Naive thymus-derived CD8-positive, alpha-beta T cell (primary cell): ENCODE data around the gene CABP1. TPM values are rescaled to one million over a fixed set of nuclear protein-coding genes. Genes with fewer than 3 reads are reported as not detected.
"Not testable (repeated sequence)": the region's sequence is repeated elsewhere in the genome, so short reads cannot be mapped to it uniquely, and the experiment has no call there.

Experiments
- ATAC-seq, 2 donors: fragments of 150-1000 bp; cut with Tn5 transposase in 1 of 2; sonication (Bioruptor Pico), chemical (Tn5 transposase) in 1 of 2; 1 replicate in 1 of 2; 2 replicates in 1 of 2; pipeline ENCODE4 v1.10.0; 2021; ENCODE audit warnings: mild to moderate bottlenecking in 2 of 2, moderate library complexity in 2 of 2
- POLR2A ChIA-PET: fragments of 350-600 bp; sonication (Branson Sonifier 250); formaldehyde crosslinking; loops from one replicate; lab custom pipeline; 2021; ENCODE audit warnings: antibody characterized with exemption; lab: Charles Lee
- DNase-seq, 10 donors: peaks; one replicate each; pipeline versions ENCODE4 v3.0.0 to v3.0.0-alpha.2; 2020 to 2022
- H3K27ac Mint-ChIP-seq, 10 donors: one replicate each; pipeline ENCODE4 v1.8.0; 2020 to 2022; ENCODE audit warnings: mild to moderate bottlenecking in 10 of 10, mixed read lengths in 10 of 10, moderate library complexity in 4 of 10, inconsistent platforms in 1 of 10
- H3K27me3 Mint-ChIP-seq, 5 donors: one replicate each; pipeline ENCODE4 v1.8.0; 2021 to 2022; ENCODE audit warnings: mixed read lengths in 5 of 5
- H3K36me3 Mint-ChIP-seq, 3 donors: one replicate each; pipeline ENCODE4 v1.8.0; 2020 to 2022; ENCODE audit warnings: mixed read lengths in 3 of 3, mild to moderate bottlenecking in 2 of 3, inconsistent platforms in 1 of 3
- H3K4me1 Mint-ChIP-seq, 4 donors: one replicate each; pipeline ENCODE4 v1.8.0; 2021 to 2022; ENCODE audit warnings: mixed read lengths in 4 of 4
- H3K4me3 Mint-ChIP-seq, 10 donors: one replicate each; pipeline ENCODE4 v1.8.0; 2020 to 2022; ENCODE audit warnings: mild to moderate bottlenecking in 10 of 10, mixed read lengths in 10 of 10, moderate library complexity in 6 of 10, inconsistent platforms in 1 of 10
- H3K9me3 Mint-ChIP-seq, 9 donors: one replicate each; pipeline ENCODE4 v1.8.0; 2020 to 2022; ENCODE audit warnings: mixed read lengths in 9 of 9, mild to moderate bottlenecking in 3 of 9, inconsistent platforms in 1 of 9, moderate library complexity in 1 of 9
- polyA plus RNA-seq, 3 donors: library from polyadenylated mRNA; unstranded; fragments of 300-500 nt; fragmentation: Illumina TruSeq; gene quantifications; one replicate each; pipeline ENCODE4 v1.2.3, GENCODE V29; 2021
- total RNA-seq, 8 experiments: library from RNA in 2 of 8; stranded (reverse) in 2 of 8; gene quantifications; one replicate each; pipeline ENCODE4 v1.2.3 and lab custom pipeline; 2021 to 2026

Gene CABP1
- total and polyA plus RNA-seq, 5 experiments from 2014 or later, result 0.34 TPM; not detected in 4

DNA sequence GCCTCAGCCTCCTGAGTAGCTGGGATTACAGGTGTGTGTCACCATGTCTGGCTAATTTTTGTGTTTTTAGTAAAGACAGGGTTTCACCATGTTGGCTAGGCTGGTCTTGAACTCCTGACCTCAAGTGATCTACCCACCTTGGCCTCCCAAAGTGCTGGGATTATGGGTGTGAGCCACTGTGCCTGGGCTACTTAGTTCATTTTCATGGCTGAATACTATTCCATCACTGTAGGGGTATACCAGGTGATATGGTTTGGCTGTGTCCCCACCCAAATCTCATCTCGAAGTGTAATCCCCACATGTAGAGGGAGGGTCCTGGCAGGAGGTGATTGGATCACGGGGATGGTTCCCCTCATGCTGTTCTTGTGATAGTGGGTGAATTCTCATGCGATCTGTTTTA, 23.2 kb upstream of the CABP1 start:
- DNase-seq, H3K36me3 Mint-ChIP-seq, H3K4me1 Mint-ChIP-seq, H3K9me3 Mint-ChIP-seq, POLR2A ChIA-PET, H3K4me3 Mint-ChIP-seq, ATAC-seq: not testable (repeated sequence)
- Mint-ChIP-seq H3K27me3 (peaks cover 12 to 34% (median 25%) of the 10 kb centered on the region in 5 donors), H3K27ac (peak overlapping the region in 1 of 10 donors; percentile 34)

DNA sequence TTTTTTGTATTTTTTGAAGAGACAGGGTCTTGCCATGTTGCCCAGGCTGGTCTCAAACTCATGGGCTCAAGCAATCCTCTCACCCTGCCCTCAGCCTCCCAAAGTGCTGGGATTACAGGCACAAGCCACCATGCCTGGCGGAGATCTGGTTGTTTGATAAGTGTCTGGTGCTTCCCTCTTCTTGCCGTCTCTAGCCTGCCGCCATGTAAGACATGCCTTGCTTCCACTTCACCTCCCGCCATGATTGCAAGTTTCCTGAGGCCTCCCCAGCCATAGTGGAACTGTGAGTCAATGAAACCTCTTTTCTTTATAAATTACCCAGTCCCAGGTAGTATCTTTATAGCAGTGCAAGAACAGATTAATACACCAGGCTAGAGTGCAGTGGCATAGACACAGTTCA, 22.7 kb upstream of the CABP1 start:
- POLR2A ChIA-PET, H3K36me3 Mint-ChIP-seq, ATAC-seq, H3K4me3 Mint-ChIP-seq, H3K9me3 Mint-ChIP-seq, DNase-seq, H3K4me1 Mint-ChIP-seq: not testable (repeated sequence)
- peaks cover 12 to 36% (median 25%) of the 10 kb centered on the region in 5 donors for H3K27me3 Mint-ChIP-seq
- H3K27ac Mint-ChIP-seq, result peak overlapping the region in 1 of 10 donors; percentile 75

DNA sequence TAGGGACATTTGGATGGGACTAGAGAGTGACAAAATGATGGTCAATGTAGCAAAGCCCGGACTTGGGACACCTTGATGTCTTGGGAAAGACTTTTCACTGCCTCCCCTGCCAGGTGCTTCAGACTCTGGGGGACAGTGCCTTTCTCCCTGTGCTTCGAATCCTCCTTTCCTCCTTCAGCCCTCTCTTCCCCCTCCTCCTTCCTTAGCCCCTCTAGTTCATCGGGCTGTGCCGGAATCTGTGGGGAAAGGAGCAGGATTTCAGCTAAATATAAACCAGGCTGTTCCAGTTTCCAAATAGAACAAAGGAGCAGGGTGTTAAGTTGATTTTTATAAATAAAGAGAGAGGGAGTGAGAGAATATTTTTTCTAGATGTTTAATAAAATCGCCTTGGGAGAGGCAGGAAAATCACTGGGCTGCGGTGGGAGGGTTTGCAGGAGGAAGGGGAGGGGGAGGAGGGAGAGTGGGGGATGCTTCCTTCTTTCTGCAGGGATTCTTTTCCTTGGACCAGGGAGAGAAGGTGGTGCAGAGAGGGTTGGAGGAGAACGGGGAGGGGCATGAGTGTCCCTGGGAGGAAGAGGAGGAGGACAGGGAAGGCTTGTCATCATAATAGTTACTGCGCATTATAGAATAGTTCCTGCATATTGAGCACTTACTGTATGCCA, 21.3 kb upstream of the CABP1 start:
- no peak for DNase-seq
- Mint-ChIP-seq H3K9me3 (peaks cover 0 to 4% (median 0%) of the 10 kb centered on the region in 9 donors), H3K27ac (no peak overlapping the region), H3K4me3 (no peak overlapping the region), H3K27me3 (peaks cover 12 to 39% (median 25%) of the 10 kb centered on the region in 5 donors), H3K36me3 (no peaks in the 10 kb centered on the region), H3K4me1 (no peaks in the 10 kb centered on the region)
- ATAC-seq, result no peak
- POLR2A ChIA-PET, result no interaction called here

DNA sequence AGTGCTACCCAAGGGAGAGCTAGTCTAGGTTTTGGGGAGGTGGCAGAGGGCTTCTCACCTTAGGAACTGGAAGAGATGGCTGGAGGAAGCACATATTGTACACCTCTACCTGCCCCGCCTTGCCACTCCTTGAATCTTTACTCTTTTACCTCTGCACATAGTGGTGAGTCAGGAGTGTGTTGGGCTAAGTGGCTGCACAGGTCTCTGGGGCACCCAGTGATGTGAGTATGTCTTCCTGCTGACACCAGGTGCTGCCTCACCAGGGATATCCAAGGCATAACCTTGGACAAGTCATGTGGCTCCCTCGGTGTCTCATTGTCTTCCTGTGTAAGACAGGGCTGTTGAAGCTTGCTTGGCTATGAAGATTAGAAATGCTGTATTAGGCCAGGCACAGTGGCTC, 19.8 kb upstream of the CABP1 start:
- Mint-ChIP-seq H3K9me3 (peaks cover 0 to 4% (median 0%) of the 10 kb centered on the region in 9 donors), H3K27me3 (peaks cover 12 to 39% (median 25%) of the 10 kb centered on the region in 5 donors), H3K4me1 (no peaks in the 10 kb centered on the region), H3K36me3 (no peaks in the 10 kb centered on the region), H3K27ac (no peak overlapping the region), H3K4me3 (no peak overlapping the region)
- ATAC-seq (no peak), DNase-seq (no peak)
- POLR2A ChIA-PET, result interaction anchor here (0.6 kb wide), 1 partner anchor 1149 kb away, joined by 3 read pairs; no protein-coding TSS in a partner anchor

DNA sequence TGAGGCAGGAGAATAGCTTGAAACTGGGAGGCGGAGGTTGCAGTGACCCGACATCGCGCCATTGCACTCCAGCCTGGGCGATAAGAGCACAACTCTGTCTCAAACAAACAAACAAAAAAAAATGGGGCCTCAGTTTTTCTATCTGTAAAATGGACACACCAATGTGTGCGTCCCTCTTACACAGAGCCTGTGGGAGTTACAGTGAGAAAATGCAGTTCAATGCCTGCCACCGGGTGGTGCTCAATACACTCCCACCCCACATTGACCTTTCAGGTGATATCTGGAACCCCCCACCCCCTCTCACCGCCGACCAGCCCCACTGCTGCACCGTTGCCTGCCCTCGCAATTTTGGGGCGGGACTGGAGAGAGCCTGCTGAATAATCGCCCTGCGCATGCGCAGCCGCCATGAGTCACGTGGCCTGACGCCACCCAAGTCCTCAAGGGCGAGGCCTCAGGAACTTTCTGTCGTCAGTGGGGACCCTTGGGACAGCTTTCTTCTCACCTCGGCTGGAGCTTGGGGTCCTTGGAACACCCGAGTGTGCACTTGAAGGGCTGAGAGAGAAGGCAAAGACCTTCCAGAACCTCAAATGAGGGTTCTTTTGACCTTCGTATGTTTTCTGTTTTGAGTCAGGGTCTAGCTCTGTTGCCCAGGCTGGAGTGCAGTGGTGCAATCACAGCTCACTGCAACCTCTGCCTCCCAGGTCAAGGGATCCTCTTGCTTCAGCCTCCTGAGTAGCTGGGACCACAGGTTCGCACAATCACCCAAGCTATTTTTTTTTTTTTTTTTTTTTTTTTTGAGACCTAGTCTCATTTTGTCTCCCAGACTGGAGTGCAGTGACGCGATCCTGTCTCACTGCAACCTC, 14.6 kb upstream of the CABP1 start:
- DNase-seq (peak in 1 of 10 donors; percentile 21), ATAC-seq (peak in 1 of 2 donors; percentile 22)
- Mint-ChIP-seq H3K9me3 (no peaks in the 10 kb centered on the region), H3K27ac (no peak overlapping the region), H3K4me3 (no peak overlapping the region), H3K4me1 (no peaks in the 10 kb centered on the region), H3K36me3 (no peaks in the 10 kb centered on the region), H3K27me3 (peaks cover 0 to 11% (median 3%) of the 10 kb centered on the region in 5 donors)
- POLR2A ChIA-PET, result interaction anchor here (0.6 kb wide), 1 partner anchor 306 kb away, joined by 3 read pairs; no protein-coding TSS in a partner anchor

DNA sequence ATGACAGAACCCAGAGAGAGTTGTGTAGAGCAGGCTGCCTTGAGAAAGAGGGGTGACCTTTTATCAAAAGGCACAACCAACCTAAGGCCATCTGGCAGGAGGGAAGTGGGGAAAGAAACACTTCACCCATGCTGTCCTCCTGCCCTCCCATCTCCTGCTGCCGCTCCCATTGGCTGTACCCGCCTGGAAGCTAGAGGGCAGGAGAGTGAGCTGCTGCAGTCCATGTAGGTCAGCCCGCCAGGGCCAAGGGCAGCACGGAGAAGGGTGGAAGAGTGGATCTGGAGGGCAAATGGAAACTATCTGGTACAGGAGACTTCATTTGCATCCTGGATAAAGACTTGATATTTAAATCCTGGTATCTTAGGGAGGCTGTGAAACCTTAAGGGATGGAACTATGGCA, 11.5 kb upstream of the CABP1 start:
- DNase-seq (no peak), ATAC-seq (no peak)
- Mint-ChIP-seq H3K27ac (no peak overlapping the region), H3K9me3 (no peaks in the 10 kb centered on the region), H3K36me3 (no peaks in the 10 kb centered on the region), H3K4me3 (no peak overlapping the region), H3K27me3 (peaks cover 0 to 4% (median 3%) of the 10 kb centered on the region in 5 donors), H3K4me1 (no peaks in the 10 kb centered on the region)
- POLR2A ChIA-PET, result no interaction called here

DNA sequence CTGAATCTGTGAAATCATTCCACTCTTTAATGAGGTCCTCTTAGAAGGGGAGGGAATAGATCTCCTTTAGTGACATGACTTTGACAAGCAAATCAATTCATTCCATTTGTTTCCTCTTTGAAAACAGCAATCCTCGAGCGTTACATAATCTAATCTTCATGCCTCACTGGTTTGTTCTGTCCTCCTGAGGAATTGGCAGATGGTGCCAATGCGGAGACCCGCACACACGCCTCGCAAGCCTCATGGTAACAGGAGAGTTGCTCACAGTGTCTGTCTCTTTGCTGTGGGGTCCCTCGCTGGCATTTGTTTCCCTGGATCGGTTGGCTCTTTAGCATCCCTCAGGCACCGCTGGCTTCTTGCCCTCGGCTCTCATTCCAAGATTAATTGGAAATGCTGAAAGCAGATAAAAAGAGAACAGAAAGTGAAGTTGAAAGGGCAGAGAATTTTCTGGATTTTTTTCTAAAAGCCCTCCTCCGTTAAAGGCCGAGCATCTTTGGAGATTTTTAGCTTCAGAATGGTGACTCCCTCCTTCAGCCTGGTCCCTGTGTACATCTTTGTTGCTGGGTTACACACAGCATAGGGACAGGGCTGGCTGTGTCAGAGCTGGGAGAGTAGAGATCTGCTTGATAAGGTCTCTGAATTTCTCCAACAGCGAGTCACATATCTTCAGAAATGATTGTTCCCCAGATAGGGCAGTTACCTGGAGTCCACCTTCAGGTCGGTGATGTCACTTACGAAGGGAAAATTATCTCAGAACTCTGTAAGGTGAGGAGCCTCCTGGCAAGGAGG, 10.1 kb upstream of the CABP1 start:
- Mint-ChIP-seq H3K4me3 (no peak overlapping the region), H3K27ac (peak overlapping the region in 1 of 10 donors; percentile 24), H3K9me3 (no peaks in the 10 kb centered on the region), H3K4me1 (no peaks in the 10 kb centered on the region), H3K27me3 (peaks cover 0 to 4% (median 3%) of the 10 kb centered on the region in 5 donors), H3K36me3 (no peaks in the 10 kb centered on the region)
- POLR2A ChIA-PET, result no interaction called here
- DNase-seq, result no peak
- ATAC-seq, result no peak

DNA sequence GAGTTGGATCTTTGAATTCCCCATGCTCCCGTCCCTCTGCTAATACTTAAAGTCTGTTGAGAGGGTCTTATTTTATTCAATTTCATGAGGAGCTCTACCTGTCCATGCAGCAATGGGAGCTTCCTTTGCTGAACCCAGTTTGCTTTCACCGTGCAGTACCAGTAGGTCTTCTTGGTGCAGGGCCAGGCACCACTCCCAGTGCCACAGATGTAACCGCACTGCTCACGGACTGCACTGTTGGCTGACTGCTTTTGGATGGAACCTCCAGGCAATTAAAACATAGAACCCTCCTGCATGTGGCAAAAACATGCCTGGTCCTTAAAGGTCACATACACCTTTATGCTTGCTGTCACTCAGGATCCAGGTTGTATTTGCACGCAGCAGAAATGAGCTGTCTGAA, 9.3 kb upstream of the CABP1 start:
- Mint-ChIP-seq H3K9me3 (no peaks in the 10 kb centered on the region), H3K36me3 (no peaks in the 10 kb centered on the region), H3K4me1 (no peaks in the 10 kb centered on the region), H3K27ac (no peak overlapping the region), H3K27me3 (peaks cover 0 to 4% (median 3%) of the 10 kb centered on the region in 5 donors), H3K4me3 (no peak overlapping the region)
- ATAC-seq, result no peak
- DNase-seq, result no peak
- POLR2A ChIA-PET, result no interaction called here

DNA sequence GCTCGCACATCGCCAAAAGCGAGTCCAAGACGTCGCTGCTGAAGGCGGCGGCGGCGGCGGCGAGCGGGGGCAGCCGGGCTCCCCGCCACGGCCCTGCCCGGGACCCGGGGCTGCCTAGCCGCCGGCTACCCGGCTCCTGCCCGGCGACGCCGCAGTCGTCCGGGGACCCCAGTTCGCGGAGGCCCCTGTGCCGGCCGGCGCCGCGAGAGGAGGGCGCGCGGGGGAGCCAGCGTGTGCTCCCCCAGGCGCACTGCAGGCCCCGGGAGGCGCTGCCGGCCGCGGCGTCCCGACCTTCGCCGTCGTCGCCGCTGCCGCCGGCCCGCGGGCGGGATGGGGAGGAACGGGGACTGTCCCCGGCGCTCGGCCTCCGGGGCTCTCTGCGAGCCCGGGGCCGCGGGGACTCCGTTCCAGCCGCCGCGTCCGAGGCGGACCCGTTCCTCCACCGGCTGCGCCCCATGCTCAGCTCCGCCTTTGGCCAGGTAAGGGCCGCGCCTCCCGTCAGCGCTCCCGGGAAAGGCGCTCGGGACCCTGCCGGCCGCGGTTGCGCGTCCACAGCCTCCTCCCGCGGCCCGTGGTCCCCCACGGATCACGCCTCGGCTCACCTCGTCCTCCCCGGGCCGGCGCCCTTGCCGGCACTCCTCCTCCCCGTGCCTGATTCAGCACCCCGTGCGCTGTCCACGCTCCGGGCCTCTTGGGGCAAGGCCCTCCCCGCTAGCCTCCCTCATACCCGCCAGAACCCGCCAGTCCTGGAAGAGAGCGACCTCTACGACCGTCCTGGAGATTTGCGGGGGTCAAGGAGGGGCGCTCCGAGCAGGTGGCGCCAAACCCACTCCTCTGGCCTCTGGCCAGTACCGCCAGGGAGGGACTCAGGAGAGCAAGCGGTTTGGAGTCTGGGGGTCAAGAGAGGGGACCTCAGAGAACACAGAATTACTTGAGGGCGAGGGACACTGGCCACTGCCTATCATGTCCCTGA, 721 bp downstream of the CABP1 start:
- POLR2A ChIA-PET, result interaction anchor here (0.6 kb wide), 1 partner anchor 73 kb away, joined by 3 read pairs; no protein-coding TSS in a partner anchor
- no peaks in the 10 kb centered on the region for H3K36me3 Mint-ChIP-seq
- peak; percentile 28 to 75 (median 55) for DNase-seq
- no peaks in the 10 kb centered on the region for H3K9me3 Mint-ChIP-seq
- peaks cover 14 to 50% (median 40%) of the 10 kb centered on the region in 5 donors for H3K27me3 Mint-ChIP-seq
- H3K4me3 Mint-ChIP-seq, result peak overlapping the region; percentile 66 to 89 (median 78)
- ATAC-seq, result peak; percentile 64 to 77
- H3K27ac Mint-ChIP-seq, result no peak overlapping the region
- H3K4me1 Mint-ChIP-seq, result peaks cover 4 to 13% (median 9%) of the 10 kb centered on the region in 4 donors

DNA sequence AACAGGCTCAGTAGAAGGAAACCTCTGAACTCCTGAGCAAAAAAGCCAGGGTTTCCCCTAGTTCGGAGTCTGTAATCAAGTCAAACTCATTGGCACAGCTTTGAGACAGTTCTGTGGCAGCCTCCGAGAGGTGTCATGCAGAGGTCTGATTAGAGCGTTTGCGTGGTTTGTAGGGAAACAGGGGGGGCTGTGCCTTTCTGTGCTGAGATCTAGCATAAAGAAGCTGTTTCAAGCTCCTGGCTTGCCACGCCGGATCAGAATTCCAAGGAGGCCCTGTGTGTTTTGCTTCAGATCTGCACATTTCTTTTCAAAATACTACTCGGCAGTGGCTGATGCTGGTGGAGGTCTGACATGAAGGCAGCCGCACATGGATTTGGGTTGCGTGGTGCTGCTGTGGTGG, 1.7 kb downstream of the CABP1 start:
- H3K4me3 Mint-ChIP-seq, result peak overlapping the region in 6 of 10 donors; percentile 12 to 89 (median 57)

DNA sequence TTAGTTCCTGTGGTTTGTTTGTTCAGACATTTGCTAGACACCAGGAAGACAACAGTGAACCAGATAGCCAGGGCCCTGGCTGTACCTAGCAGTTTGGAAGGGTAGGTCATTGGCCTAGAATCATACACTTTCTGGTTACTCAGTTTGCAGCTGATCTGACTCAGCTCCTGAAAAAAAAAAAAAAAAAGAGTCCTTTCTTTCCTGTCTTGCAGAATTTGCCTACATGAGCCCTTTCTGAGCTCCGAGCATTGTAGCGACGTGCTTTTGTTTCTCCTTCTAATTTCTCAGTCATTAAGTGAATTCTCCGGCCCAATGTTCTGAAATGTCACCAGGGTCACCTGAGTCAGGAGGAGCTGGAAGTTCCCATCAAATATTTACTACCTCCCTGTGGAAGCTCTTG, 2.4 kb downstream of the CABP1 start:
- peaks cover 6 to 16% (median 14%) of the 10 kb centered on the region in 4 donors for H3K4me1 Mint-ChIP-seq
- H3K4me3 Mint-ChIP-seq, result peak overlapping the region in 6 of 10 donors; percentile 14 to 56 (median 38)
- ATAC-seq (no peak), DNase-seq (no peak)
- H3K27me3 Mint-ChIP-seq, result peaks cover 19 to 62% (median 49%) of the 10 kb centered on the region in 5 donors
- no peak overlapping the region for H3K27ac Mint-ChIP-seq
- no peaks in the 10 kb centered on the region for H3K36me3 Mint-ChIP-seq
- no peaks in the 10 kb centered on the region for H3K9me3 Mint-ChIP-seq
- POLR2A ChIA-PET, result no interaction called here

More for the DNA sequence above, 1.7 kb downstream of the CABP1 start:
- ATAC-seq (no peak), DNase-seq (no peak)
- H3K36me3 Mint-ChIP-seq, result no peaks in the 10 kb centered on the region
- peaks cover 19 to 58% (median 48%) of the 10 kb centered on the region in 5 donors for H3K27me3 Mint-ChIP-seq
- H3K9me3 Mint-ChIP-seq, result no peaks in the 10 kb centered on the region
- no peak overlapping the region for H3K27ac Mint-ChIP-seq
- POLR2A ChIA-PET, result no interaction called here
- peaks cover 6 to 15% (median 13%) of the 10 kb centered on the region in 4 donors for H3K4me1 Mint-ChIP-seq
